ENCODE results near the gene ST6GALNAC3. TPM values are rescaled to one million over a fixed set of nuclear protein-coding genes. Genes with fewer than 3 reads are reported as not detected.

ST6GALNAC3 gene
- total RNA-seq, 2 donors from 2014 or later: 0.87 TPM; not detected in 1

- no peak for ATAC-seq
- Mint-ChIP-seq H3K27ac (no peak overlapping the region), H3K4me1 (no peaks in the 10 kb centered on the region), H3K4me3 (no peak overlapping the region), H3K27me3 (no peaks in the 10 kb centered on the region), H3K36me3 (ENCODE audit: low read depth) (no peaks in the 10 kb centered on the region)
- no peaks in the 10 kb centered on the region for H3K9me3 ChIP-seq (ENCODE audit: control insufficient read depth, low read length, poor library complexity, severe bottlenecking)
- no peak for DNase-seq
Measured at GRCh38 chr1:76674689-76675210, 600.2 kb downstream of the ST6GALNAC3 start.

- Mint-ChIP-seq H3K4me1 (no peaks in the 10 kb centered on the region), H3K27me3 (no peaks in the 10 kb centered on the region), H3K4me3 (no peak overlapping the region), H3K27ac (no peak overlapping the region), H3K36me3 (ENCODE audit: low read depth) (no peaks in the 10 kb centered on the region)
- no peak for DNase-seq
- ATAC-seq: no peak
- no peaks in the 10 kb centered on the region for H3K9me3 ChIP-seq (ENCODE audit: control insufficient read depth, low read length, poor library complexity, severe bottlenecking)
Measured at GRCh38 chr1:76677416-76678405, 603.2 kb downstream of the ST6GALNAC3 start.

GRCh38 chr1:76679534-76680152 lies 605.1 kb downstream of the ST6GALNAC3 start:
- no peaks in the 10 kb centered on the region for H3K4me1 Mint-ChIP-seq
- H3K27me3 Mint-ChIP-seq: no peaks in the 10 kb centered on the region
- ATAC-seq: no peak
- no peaks in the 10 kb centered on the region for H3K36me3 Mint-ChIP-seq (ENCODE audit: low read depth)
- no peaks in the 10 kb centered on the region for H3K9me3 ChIP-seq (ENCODE audit: control insufficient read depth, low read length, poor library complexity, severe bottlenecking)
- DNase-seq: no peak
- no peak overlapping the region for H3K4me3 Mint-ChIP-seq
- no peak overlapping the region for H3K27ac Mint-ChIP-seq

- Mint-ChIP-seq H3K4me1 (no peaks in the 10 kb centered on the region), H3K36me3 (ENCODE audit: low read depth) (no peaks in the 10 kb centered on the region), H3K4me3 (no peak overlapping the region), H3K27me3 (no peaks in the 10 kb centered on the region), H3K27ac (no peak overlapping the region)
- ATAC-seq (no peak), DNase-seq (no peak)
- no peaks in the 10 kb centered on the region for H3K9me3 ChIP-seq (ENCODE audit: control insufficient read depth, low read length, poor library complexity, severe bottlenecking)
Measured at GRCh38 chr1:76680651-76681050, 606.1 kb downstream of the ST6GALNAC3 start.

GRCh38 chr1:76682138-76682537 lies 607.6 kb downstream of the ST6GALNAC3 start:
- H3K27me3 Mint-ChIP-seq: no peaks in the 10 kb centered on the region
- ATAC-seq: no peak

More at GRCh38 chr1:76682138-76682537, 607.6 kb downstream of the ST6GALNAC3 start:
- no peak overlapping the region for H3K4me3 Mint-ChIP-seq
- H3K9me3 ChIP-seq (ENCODE audit: control insufficient read depth, low read length, poor library complexity, severe bottlenecking): no peaks in the 10 kb centered on the region
- H3K27ac Mint-ChIP-seq: no peak overlapping the region
- no peaks in the 10 kb centered on the region for H3K36me3 Mint-ChIP-seq (ENCODE audit: low read depth)
- DNase-seq: no peak
- H3K4me1 Mint-ChIP-seq: no peaks in the 10 kb centered on the region

Other genes starting within 250 kb of the ST6GALNAC3 start
- not detected for gene ASB17, start 142.3 kb upstream of the ST6GALNAC3 start, total RNA-seq

Data from T-helper 17 cell (primary cell).